Lower leg skin (tissue), 3 donors: ENCODE results near the gene DDX49.

Experiments
- CTCF ChIP-seq, 3 donors: fragments of 450-650 bp; IDR thresholded peaks; one replicate each; pipeline ENCODE4 v1.5.1; 2016; ENCODE audit warnings: antibody characterized with exemption in 3 of 3, mild to moderate bottlenecking in 3 of 3, moderate library complexity in 2 of 3
- POLR2A ChIP-seq, 2 donors: fragments of 450-650 bp; IDR thresholded peaks; one replicate each; pipeline ENCODE4 v1.6.1; 2016 to 2017; ENCODE audit warnings: antibody characterized with exemption in 2 of 2, mild to moderate bottlenecking in 1 of 2, moderate library complexity in 1 of 2

- TF ChIP-seq POLR2A (IDR thresholded peaks at IDR 0.05), result no peak
- no peak for TF ChIP-seq CTCF (IDR thresholded peaks at IDR 0.05)
These were observed 18.0 kb upstream of the DDX49 start for GRCh38 chr19:18901491-18901890.
